Left ventricle myocardium superior (tissue), 1 donor: ENCODE results near the gene C19orf38. TPM values are rescaled to one million over a fixed set of nuclear protein-coding genes. Genes with fewer than 3 reads are reported as not detected.
A peak's percentile ranks its signal among the peaks of the same experiment; 100 is the strongest.

ENCODE experiments used
- ATAC-seq: fragments of 200-7000 bp; cut with Tn5 transposase; one replicate; pipeline ENCODE4 v1.9.1; 2020; ENCODE audit warnings: mild to moderate bottlenecking, moderate library complexity
- DNase-seq: peaks from one replicate; pipeline ENCODE4 v3.0.0-alpha.2; 2020
- intact Hi-C: fragments of 100-400 bp; cut with micrococcal nuclease; formaldehyde crosslinking; loops from one replicate; pipeline ENCODE4 v1.11.0; 2022
- long read RNA-seq: library from polyadenylated mRNA; unstranded; transcript quantifications from one replicate; pipeline ENCODE4 v2.0.0, GENCODE V29; 2021
- total RNA-seq: library from RNA; stranded (reverse); fragmentation: NEBNext Ultra II Directional; extraction: Animal tissue kit (Norgen Biotek cat#: 25700); gene quantifications from one replicate; pipeline ENCODE4 v1.2.1, GENCODE V29; 2021
- donor health status: DM: no; HTN: yes; CAD: no; lungs with severe emphysema.

Gene C19orf38
- total RNA-seq: 0.62 TPM
- long read RNA-seq: 0 reads

GRCh38 chr19:10848230-10848856 is at the start of gene C19orf38:
C19orf38 (plus strand) TSS chr19:10848415; CDS start chr19:10848509, 94 bp downstream.
- ATAC-seq (peak; percentile 35), DNase-seq (no peak)
- intact Hi-C loops: no loop called here

GRCh38 chr19:10800488-10800887 is 47.7 kb upstream of the C19orf38 start:
- DNase-seq (peak; percentile 75), ATAC-seq (peak; percentile 88)
- intact Hi-C loops: no loop called here

GRCh38 chr19:10802479-10802878 is 45.7 kb upstream of the C19orf38 start:
- ATAC-seq: no peak
- no peak for DNase-seq
- intact Hi-C loops: no loop called here

GRCh38 chr19:10803252-10803651 is 45.0 kb upstream of the C19orf38 start:
- no peak for DNase-seq
- intact Hi-C loops: no loop called here
- ATAC-seq: no peak

- no peak for DNase-seq
- intact Hi-C loops: no loop called here
- no peak for ATAC-seq
Observed at GRCh38 chr19:10805065-10805757, 43.0 kb upstream of the C19orf38 start.

- no peak for DNase-seq
- intact Hi-C loops: no loop called here
- ATAC-seq: no peak
Observed at GRCh38 chr19:10805758-10806247, 42.4 kb upstream of the C19orf38 start.

GRCh38 chr19:10808937-10809649 is 39.1 kb upstream of the C19orf38 start:
- ATAC-seq: peak; percentile 8
- DNase-seq: no peak
- intact Hi-C loops: no loop called here

- peak; percentile 21 for ATAC-seq
- intact Hi-C loops: no loop called here
- DNase-seq: no peak
Observed at GRCh38 chr19:10809651-10810285, 38.4 kb upstream of the C19orf38 start.

GRCh38 chr19:10811391-10812111 is 36.7 kb upstream of the C19orf38 start:
- ATAC-seq (no peak), DNase-seq (no peak)
- intact Hi-C loops: no loop called here

GRCh38 chr19:10812196-10812595 is 36.0 kb upstream of the C19orf38 start:
- ATAC-seq: no peak
- DNase-seq: no peak
- intact Hi-C loops: no loop called here

- no peak for DNase-seq
- peak; percentile 42 for ATAC-seq
- intact Hi-C loops: no loop called here
Observed at GRCh38 chr19:10812902-10813404, 35.3 kb upstream of the C19orf38 start.

GRCh38 chr19:10815007-10815536 is 33.1 kb upstream of the C19orf38 start:
- no peak for ATAC-seq
- no peak for DNase-seq
- intact Hi-C loops: no loop called here

GRCh38 chr19:10815969-10816644 is 32.1 kb upstream of the C19orf38 start:
- ATAC-seq: no peak
- DNase-seq: no peak
- intact Hi-C loops: no loop called here

GRCh38 chr19:10816691-10817090 is 31.5 kb upstream of the C19orf38 start:
- no peak for DNase-seq
- intact Hi-C loops: no loop called here
- ATAC-seq: no peak

- intact Hi-C loops: no loop called here
- ATAC-seq (peak; percentile 61), DNase-seq (peak; percentile 69)
Observed at GRCh38 chr19:10817291-10818038, 30.8 kb upstream of the C19orf38 start.

GRCh38 chr19:10818301-10819123 is 29.7 kb upstream of the C19orf38 start:
- DNase-seq (no peak), ATAC-seq (no peak)
- intact Hi-C loops: no loop called here
